Measurements from ENCODE around the gene IZUMO4.

IZUMO4 gene

GRCh38 chr19:2059422-2060201, 37.1 kb upstream of the IZUMO4 start:
- no peak for DNase-seq

GRCh38 chr19:2060884-2061494, 35.7 kb upstream of the IZUMO4 start:
- no peak for DNase-seq

- peak; percentile 96 for DNase-seq
Observed at GRCh38 chr19:2061495-2062388, 35.0 kb upstream of the IZUMO4 start.

- no peak for DNase-seq
Observed at GRCh38 chr19:2062389-2062729, 34.4 kb upstream of the IZUMO4 start.

- no peak for DNase-seq
Observed at GRCh38 chr19:2062770-2063169, 33.9 kb upstream of the IZUMO4 start.

- no peak for DNase-seq
Observed at GRCh38 chr19:2063824-2064223, 32.9 kb upstream of the IZUMO4 start.

GRCh38 chr19:2064395-2064787, 32.3 kb upstream of the IZUMO4 start:
- DNase-seq: no peak

- peak; percentile 48 for DNase-seq
Observed at GRCh38 chr19:2064788-2065524, 31.8 kb upstream of the IZUMO4 start.

GRCh38 chr19:2070436-2070827, 26.3 kb upstream of the IZUMO4 start:
- DNase-seq: no peak

- no peak for DNase-seq
Observed at GRCh38 chr19:2070986-2071673, 25.6 kb upstream of the IZUMO4 start.

GRCh38 chr19:2072757-2073551, 23.8 kb upstream of the IZUMO4 start:
- no peak for DNase-seq

- DNase-seq: no peak
Observed at GRCh38 chr19:2076526-2076944, 20.2 kb upstream of the IZUMO4 start.

GRCh38 chr19:2077398-2077797, 19.3 kb upstream of the IZUMO4 start:
- DNase-seq: no peak

GRCh38 chr19:2077833-2078619, 18.7 kb upstream of the IZUMO4 start:
- DNase-seq: no peak

- DNase-seq: no peak
Observed at GRCh38 chr19:2079076-2079864, 17.4 kb upstream of the IZUMO4 start.

GRCh38 chr19:2079865-2080301, 16.8 kb upstream of the IZUMO4 start:
- no peak for DNase-seq

- no peak for DNase-seq
Observed at GRCh38 chr19:2080336-2080988, 16.3 kb upstream of the IZUMO4 start.

- no peak for DNase-seq
Observed at GRCh38 chr19:2081873-2082810, 14.6 kb upstream of the IZUMO4 start.
